ENCODE measurements around the gene KCTD2.

Gene KCTD2

GRCh38 chr17:75088465-75089417 is 41.7 kb downstream of the KCTD2 start:
- no peak for DNase-seq

GRCh38 chr17:75090871-75091854 is 44.1 kb downstream of the KCTD2 start:
- DNase-seq, result no peak
- intact Hi-C loops (cut with DNase I), result no loop called here

More at GRCh38 chr17:75088465-75089417, 41.7 kb downstream of the KCTD2 start:
- intact Hi-C loops (cut with DNase I), result no loop called here

DNA sequence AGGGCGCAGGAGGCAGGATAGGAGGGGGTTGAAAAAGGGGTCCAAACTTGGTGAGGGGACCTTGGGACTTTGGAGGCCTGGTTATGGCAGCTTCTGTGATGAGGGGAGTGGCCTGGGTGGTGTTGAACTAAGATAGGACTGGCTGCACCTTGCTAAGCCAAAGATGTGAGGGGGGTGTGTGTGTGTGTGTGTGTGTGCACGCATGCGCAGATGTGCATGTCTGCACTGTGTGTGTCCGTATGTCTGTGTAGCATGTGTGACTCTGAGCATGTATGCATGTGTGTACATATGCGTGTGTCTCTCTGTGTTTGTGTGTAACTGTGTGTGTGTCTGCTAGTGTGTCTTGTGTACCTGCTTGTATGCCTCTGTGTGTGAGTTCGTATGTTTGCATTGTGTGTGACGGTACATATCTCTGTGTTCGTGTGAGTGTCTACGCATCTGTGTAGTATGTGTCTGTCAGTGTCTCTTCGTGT is 44.9 kb downstream of the KCTD2 start:
- DNase-seq, result no peak
- intact Hi-C loops (cut with DNase I), result no loop called here

DNA sequence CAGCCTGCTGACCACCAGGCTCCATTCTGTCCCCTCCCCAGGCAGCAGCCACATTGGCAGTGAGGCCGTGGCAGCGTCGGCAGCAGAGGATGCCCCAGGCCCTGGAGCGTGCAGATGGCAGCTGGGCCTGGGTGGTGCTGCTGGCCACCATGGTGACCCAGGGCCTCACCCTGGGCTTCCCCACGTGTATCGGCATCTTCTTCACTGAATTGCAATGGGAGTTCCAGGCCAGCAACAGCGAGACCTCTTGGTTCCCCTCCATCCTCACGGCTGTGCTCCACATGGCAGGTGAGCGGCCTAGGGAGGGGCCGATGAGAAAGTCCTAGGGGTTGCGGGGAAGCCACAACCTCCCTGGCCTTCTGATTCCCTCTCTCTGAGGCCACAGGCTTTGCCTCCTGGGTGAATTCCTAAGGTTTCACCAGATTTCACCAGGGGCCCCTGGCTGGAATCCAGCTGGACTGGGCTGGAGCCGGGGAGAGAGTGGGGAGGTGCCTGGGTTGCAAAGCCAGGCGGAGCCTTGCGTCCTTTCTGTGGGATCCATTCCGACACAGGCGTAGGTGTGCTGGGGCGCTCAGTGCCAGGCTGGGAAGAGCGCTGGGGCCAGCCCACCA is 46.6 kb downstream of the KCTD2 start:
- intact Hi-C loops (cut with DNase I), result no loop called here
- no peak for DNase-seq

DNA sequence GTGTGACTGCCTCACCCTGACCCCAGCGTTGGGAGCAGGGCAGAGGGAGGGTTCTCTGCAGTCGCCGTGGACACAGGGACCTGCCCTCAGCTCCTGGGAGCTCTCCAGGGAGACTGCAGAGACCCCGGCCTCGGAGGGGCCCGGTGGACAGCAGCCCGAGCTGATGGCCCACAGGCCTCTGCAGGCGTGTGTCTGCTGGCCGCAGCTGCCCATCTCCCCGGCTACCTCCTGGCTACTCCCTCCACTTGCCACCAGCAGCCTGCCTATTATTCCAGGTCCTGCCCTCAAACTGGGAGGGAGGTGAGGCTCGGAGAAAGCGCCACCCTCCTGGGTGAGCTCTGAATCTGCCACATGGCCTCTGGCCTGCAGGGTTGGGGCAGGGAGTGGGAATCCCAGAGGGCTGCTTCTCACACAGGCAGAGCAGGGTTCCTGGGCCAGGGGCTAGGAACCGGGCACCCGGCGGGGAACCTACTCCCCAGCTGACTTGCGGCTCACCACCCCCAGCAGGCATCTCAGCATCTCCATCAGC is 47.9 kb downstream of the KCTD2 start:
- intact Hi-C loops (cut with DNase I), result no loop called here
- no peak for DNase-seq

DNA sequence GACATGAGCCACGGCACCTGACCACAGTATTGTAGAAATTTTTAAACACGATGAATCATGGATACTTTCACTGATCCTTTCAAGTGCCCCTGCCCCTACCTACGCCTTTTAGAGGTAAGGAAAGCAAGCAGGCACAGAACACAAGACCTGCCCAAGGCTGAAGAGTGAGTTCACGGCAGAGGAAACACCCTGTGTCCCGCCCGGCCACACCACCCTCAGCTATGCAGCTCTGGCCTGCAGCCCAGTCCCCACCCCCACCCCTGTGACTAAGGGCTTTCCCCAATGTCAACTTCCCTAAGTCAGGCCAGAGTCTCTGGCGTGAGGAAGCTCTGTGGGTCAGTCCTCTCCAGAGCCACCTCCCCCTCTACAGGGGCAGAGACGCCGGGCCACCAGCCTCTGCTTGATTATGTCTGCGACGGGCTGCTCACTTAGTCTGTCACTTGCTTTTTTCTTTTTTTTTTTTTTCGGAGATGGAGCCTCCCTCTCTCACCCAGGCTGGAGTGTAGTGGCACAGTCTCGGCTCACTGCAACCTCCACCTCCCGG is 49.1 kb downstream of the KCTD2 start:
- intact Hi-C loops (cut with DNase I), result no loop called here
- peak in 8 of 42 donors; percentile 28 to 59 (median 42) for DNase-seq

DNA sequence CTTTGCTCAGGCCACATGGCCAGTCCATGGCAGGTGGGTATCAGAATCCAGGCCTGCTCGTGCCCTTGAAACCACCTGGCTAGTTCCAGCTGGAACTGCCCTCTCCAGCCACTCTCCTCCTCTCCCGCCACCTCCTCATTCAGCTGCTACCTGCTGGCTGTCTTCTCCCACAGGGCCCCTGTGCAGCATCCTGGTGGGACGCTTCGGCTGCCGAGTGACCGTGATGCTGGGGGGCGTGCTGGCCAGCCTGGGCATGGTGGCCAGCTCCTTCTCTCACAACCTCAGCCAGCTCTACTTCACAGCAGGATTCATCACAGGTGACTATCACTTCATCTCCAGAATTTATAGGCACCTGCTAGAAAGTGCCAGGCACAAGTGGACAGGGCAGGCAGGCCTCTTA is 50.8 kb downstream of the KCTD2 start:
- intact Hi-C loops (cut with DNase I), result no loop called here
- no peak for DNase-seq

DNA sequence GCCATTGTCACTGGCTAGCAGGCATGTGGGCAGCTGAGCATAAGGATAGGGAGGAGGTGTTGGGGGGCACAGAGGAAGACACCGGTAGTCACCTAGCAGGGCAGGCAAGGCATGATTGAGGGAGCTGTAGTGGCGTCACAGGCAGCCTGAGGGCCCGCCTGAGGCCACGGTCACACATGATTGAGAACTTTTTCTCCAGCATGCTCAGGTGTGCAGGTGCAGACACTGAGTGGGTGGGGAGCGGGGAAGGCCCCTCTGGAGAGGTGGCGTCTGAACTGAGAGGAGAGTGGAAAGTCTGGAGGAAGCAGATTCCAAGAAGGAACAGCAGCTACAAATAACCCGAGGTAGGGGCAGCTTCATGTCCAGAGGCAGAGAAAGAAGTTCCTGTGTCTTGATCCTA is 51.8 kb downstream of the KCTD2 start:
- DNase-seq, result no peak
- intact Hi-C loops (cut with DNase I), result no loop called here

GRCh38 chr17:75099881-75100595 is 53.0 kb downstream of the KCTD2 start:
- DNase-seq, result no peak
- intact Hi-C loops (cut with DNase I), result no loop called here

DNA sequence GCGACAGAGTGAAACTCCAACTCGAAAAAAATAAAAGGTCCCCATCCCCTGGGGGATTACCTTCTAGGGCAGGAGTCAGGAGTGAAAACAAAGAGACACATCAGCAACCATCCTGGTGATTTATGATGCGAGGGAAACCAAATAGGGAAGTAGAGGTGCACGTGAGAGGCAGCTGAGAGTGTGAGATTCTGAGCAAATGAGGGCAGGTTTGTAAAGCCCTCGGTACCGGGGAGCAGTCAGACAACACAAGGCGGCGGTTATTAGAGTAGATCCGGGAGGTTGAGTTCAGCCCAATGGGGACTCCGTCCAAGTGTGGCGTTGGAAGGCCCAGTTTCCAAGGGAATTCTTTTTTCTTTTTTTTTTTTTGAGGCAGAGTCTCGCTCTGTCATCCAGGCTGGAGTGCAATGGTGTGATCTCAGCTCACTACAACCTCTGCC is 55.4 kb downstream of the KCTD2 start:
- intact Hi-C loops (cut with DNase I), result no loop called here
- DNase-seq, result peak in 1 of 42 donors; percentile 39

DNA sequence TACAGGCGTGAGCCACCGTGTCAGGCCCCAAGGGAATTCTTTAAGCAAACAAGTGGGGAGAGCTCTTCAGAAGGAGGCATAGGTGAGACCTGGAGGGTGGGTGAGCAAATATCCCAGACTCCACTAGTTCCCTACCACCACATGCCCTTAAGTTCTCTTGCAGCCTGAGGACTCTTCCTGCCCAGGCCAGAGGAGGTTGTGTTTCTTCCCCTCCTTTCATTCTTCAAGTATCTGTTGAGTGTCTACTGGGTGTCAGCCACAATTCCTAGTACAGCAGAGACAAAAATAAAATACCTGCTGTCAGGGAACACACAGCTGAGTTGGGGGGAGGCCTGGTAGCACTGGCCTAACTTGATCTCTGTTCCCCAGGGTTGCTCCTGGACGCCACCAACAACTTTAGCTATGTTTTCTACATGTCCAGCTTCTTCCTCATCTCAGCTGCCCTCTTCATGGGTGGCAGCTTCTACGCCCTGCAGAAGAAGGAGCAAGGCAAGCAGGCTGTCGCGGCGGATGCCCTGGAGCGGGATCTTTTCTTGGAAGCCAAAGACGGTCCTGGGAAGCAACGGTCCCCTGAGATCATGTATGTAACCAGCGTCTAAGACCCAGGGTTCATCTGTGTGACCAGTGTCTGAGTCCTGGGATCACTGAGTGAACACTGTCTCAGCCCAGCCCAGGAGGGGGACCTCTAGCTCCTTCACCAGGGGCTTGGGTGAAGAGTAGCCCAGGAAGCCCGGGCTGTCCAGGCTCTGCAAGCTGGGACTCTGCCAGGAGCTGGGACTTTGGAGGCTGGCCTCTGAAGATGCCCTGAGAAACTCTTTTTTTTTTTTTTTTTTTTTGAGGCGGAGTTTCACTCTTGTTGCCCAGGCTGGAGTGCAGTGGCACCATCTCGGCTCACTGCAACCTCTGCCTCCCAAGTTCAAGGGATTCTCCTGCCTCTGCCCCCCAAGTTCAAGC is 56.9 kb downstream of the KCTD2 start:
- intact Hi-C loops (cut with DNase I), result no loop called here
- DNase-seq, result no peak

DNA sequence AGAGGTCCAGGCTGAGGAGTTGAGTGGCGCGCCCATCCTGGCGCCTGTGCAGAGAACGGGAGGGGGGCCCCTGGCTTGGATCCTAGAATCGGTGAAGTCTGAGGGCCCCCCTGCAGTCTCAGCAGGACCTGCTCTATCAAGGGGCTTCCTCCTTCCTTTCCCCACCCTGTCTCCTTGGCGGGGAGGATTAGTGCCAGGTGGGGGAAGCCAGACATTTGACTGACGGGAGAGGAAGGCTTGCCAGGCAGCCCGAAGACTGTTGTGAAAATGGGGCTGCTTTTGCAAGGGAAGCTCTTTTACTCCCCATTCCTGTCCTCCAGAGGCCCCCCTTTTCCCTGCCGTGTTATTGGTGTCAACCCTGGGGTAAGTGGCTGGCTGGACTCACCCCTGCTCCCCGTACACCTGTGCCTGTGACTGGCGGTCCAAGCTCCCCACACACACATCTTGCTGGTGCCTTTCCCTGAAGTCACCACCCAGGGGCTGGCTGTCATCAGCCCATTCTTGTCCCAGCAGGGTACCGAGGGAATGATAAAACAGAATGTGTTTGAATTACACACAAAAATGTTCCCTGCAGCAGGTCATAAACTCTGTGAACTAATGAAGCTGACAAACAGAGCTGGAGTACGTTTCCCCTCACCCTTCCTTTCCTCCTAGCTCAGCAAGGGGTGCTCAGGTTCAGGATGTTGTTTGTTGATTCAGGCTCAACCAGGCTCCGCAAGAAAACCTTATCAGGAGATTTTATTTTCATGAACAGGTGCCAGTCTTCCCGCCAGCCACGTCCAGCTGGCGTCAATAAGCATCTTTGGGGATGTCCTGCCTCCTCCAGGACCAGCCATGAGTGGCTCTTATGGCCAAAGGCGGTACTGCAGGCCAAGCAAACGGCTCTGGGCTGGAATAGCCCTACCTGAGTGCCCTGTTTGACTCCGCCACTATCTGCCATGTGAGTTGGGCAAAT is 58.4 kb downstream of the KCTD2 start:
- intact Hi-C loops (cut with DNase I), result loop anchor here (5.0 kb wide), 1 partner anchor 38 kb away; no protein-coding TSS in a partner anchor
- DNase-seq, result peak in 13 of 42 donors; percentile 23 to 72 (median 43)

DNA sequence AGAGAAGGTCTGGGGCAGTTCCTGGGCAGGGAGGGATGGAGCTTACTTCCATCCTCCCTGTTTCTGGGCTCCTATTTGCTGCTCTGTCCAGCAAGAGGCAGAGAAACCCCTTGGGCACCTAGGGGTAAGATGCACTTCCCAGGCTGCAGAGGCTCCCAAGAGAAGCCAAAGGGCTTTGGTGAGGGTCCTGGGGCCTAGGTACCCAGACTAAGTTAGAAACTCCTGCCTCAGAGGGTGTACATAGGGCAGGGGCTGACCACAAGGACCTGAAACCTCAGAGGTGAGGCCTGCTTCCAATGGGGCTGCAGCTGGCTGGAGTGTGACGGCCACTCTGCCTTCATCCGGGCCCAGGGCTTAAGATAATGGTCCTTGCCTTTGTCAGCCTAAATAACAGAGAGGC is 61.2 kb downstream of the KCTD2 start:
- intact Hi-C loops (cut with DNase I), result loop anchor here (5.0 kb wide), 1 partner anchor 41 kb away; no protein-coding TSS in a partner anchor
- DNase-seq, result no peak

DNA sequence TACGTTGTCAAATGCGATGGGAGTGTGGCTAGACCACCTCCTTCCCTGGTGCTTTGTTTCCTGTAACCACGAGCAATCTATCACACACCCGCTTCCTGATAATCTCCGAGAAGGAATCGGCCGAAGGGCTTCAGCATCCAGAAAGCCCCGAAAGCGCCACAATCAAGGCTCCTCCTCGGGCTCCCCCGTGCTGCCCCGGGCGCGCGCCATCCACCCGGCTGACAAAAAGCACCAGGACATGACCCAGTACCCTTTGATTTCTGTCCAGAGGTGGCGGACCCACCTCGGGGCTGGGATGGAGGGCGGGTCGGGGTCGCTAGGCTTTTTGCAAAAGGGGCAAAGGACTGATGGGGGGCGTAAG is 62.0 kb downstream of the KCTD2 start:
- intact Hi-C loops (cut with DNase I), result loop anchor here (5.0 kb wide), 1 partner anchor 42 kb away; no protein-coding TSS in a partner anchor
- no peak for DNase-seq

DNA sequence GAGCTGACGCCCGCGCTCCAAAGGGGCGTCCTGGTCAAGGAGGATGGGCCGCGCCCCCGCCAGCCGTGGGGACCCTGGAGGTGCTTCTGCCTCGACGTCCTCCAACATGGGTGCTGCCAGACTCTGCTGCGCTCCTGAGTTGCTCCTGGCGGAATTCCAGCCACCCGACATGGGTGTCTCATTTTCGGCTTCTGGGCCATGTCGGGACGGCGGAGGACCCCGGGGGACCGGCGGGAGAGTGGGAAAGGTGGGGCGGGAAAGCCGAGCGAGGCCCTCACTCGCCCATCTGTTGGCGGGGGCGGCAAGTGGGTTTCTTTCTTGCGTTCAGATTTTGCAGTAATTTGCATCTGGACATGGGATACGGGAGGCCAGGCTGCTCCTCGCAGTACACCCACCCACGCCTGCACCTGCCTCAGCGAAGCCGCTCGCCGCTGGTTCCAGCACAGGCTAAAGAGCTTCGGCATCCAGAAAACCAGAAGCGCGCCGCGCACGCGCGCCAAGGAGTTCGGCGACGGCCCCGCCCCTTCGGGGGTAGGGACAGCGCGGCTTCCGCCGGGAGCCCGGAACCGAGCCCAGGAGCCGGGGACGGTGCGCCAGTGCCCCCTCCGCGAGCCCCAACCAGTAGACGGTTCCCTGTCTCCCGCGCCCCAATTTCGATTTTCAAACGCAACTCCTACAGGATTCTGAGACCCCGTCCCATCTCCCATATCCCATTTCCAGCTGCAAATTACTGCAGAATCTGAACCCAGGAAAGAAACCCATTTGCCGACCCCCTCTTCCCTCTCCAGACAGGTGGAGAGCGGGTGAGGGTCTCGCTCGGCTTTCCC is 62.6 kb downstream of the KCTD2 start, which contains the start of gene ARMC7:
Gene ARMC7 (plus strand): TSS at position 563 of the 827 bp plus-strand sequence. CDS start 320 bp downstream, outside the sequence.
- DNase-seq, result peak; percentile 70 to 95 (median 89)
- intact Hi-C loops (cut with DNase I), result loop anchor here (5.0 to 10.0 kb wide), 2 partner anchors 42 to 95 kb away; partner anchors contain the start of gene NUP85

Measured in head of caudate nucleus (tissue), 42 donors.